HepG2 (cell line): ENCODE data around the gene LINGO3. TPM values are rescaled to one million over a fixed set of nuclear protein-coding genes. Genes with fewer than 3 reads are reported as not detected.

Experiments
- ATAC-seq: fragments of 200-7000 bp; cut with Tn5 transposase; 3 replicates; pipeline ENCODE4 v1.9.1; 2020; ENCODE audit warnings: mild to moderate bottlenecking, moderate library complexity
- BruUV-seq: library from RNA; stranded (reverse); fragments of 400-500 nt; replicated peaks from 2 replicates; lab custom pipeline; 2021; lab: Mats Ljungman, UMichigan
- CTCF ChIA-PET: fragments of 300-600 bp; formaldehyde crosslinking; extraction: SDS; loops from one replicate; lab custom pipeline; 2021; ENCODE audit warnings: low total read pairs, inconsistent platforms, low intra/inter-chr PET ratio; lab: Yijun Ruan, JAX
- POLR2A ChIA-PET: fragments of 350-600 bp; sonication (Branson Sonifier 250); formaldehyde crosslinking; loops from one replicate; lab custom pipeline; 2020; ENCODE audit warnings: antibody characterized with exemption, inconsistent platforms; lab: Yijun Ruan, JAX
- DNase-seq: peaks from one replicate; pipeline ENCODE4 v3.0.0-alpha.2; 2015; ENCODE audit warnings: low spot score
- FAIRE-seq: peaks from 3 replicates; lab custom pipeline; 2011; peaks lifted over from hg19 to GRCh38; lab: Jason Lieb, UNC
- H2AFZ ChIP-seq: one replicate; pipeline ENCODE4 v1.6.1; 2011; ENCODE audit warnings: low read length, inconsistent platforms
- H3K27ac ChIP-seq: fragments of 300-600 bp; 3 replicates; pipeline ENCODE4 v1.8.0; 2011; ENCODE audit warnings: mixed run types, mild to moderate bottlenecking, mixed read lengths, low read length, inconsistent platforms; ENCODE audit not compliant: insufficient read depth; ENCODE audit errors: extremely low read length
- H3K27me3 ChIP-seq, 2 experiments: fragments of 200-600 bp in 1 of 2; 2 replicates in 1 of 2; 3 replicates in 1 of 2; pipeline versions ENCODE4 v1.6.0 to v1.8.0; 2011; ENCODE audit warnings: low read length in 2 of 2, mild to moderate bottlenecking in 2 of 2, moderate library complexity in 2 of 2, inconsistent platforms in 1 of 2; ENCODE audit not compliant: insufficient read depth in 2 of 2, control insufficient read depth in 1 of 2
- H3K36me3 ChIP-seq, 2 experiments: fragments of 200-600 bp in 1 of 2; replicated peaks in 1 of 2; 2 replicates in 1 of 2; 3 replicates in 1 of 2; pipeline versions ENCODE4 v1.5.1 to v1.8.0; 2011; ENCODE audit warnings: low read length in 2 of 2, inconsistent platforms in 1 of 2; ENCODE audit not compliant: insufficient read depth in 2 of 2, control insufficient read depth in 1 of 2
- H3K4me1 ChIP-seq: 2 replicates; pipeline ENCODE4 v1.5.1; 2012; ENCODE audit warnings: low read length, inconsistent platforms; ENCODE audit not compliant: insufficient read depth
- H3K4me2 ChIP-seq: 2 replicates; pipeline ENCODE4 v1.6.0; 2011; ENCODE audit warnings: low read depth, low read length, inconsistent platforms
- H3K4me3 ChIP-seq, 3 experiments: fragments of 200-600 bp in 1 of 3; sonication (generic), shearing (Covaris generic) in 1 of 3; replicated peaks in 1 of 3; 2 replicates each; pipeline ENCODE4 v1.5.1; 2011 to 2016; ENCODE audit warnings: low read length in 3 of 3, inconsistent platforms in 2 of 3, low read depth in 2 of 3, mild to moderate bottlenecking in 2 of 3, control low read depth in 1 of 3, mixed read lengths in 1 of 3; ENCODE audit not compliant: insufficient read depth in 1 of 3
- H3K79me2 ChIP-seq: one replicate; pipeline ENCODE4 v1.6.1; 2011; ENCODE audit warnings: low read length, inconsistent platforms; ENCODE audit not compliant: insufficient read depth
- H3K9ac ChIP-seq: 2 replicates; pipeline ENCODE4 v1.6.0; 2011; ENCODE audit warnings: mild to moderate bottlenecking, low read depth, low read length, inconsistent platforms; ENCODE audit not compliant: insufficient read depth
- H3K9me3 ChIP-seq: 2 replicates; pipeline ENCODE4 v1.5.1; 2012; ENCODE audit warnings: mild to moderate bottlenecking, low read length
- H4K20me1 ChIP-seq: 2 replicates; pipeline ENCODE4 v1.6.0; 2011; ENCODE audit warnings: inconsistent platforms, mild to moderate bottlenecking, low read length, moderate library complexity; ENCODE audit not compliant: insufficient read depth
- ZFAT ChIP-seq: sonication (generic); formaldehyde crosslinking; conservative IDR thresholded peaks from 2 replicates; pipeline ENCODE4 v1.8.1; 2023; ENCODE audit warnings: missing genetic modification reagents, inconsistent platforms
- whole genome bisulfite sequencing: methylation state at CpG from one replicate; pipeline ENCODE4 v1.1.6; 2017; ENCODE audit warnings: low lambda C conversion rate; 5-methylcytosine and 5-hydroxymethylcytosine counted together
- in situ Hi-C: cut with HindIII; loops from 2 replicates; pipeline ENCODE4 v1.10.0; 2017; ENCODE audit warnings: low pct_unique_long_range_greater_than_20kb; ENCODE audit not compliant: extremely low pct_ligation_motif_present
- intact Hi-C: fragments of 100-400 bp; cut with micrococcal nuclease; formaldehyde crosslinking; loops from one replicate; pipeline ENCODE4 v1.10.0; 2022; ENCODE audit not compliant: unreplicated experiment
- polyA plus RNA-seq, 8 experiments: library from polyadenylated mRNA; depleted of rRNA in 3 of 8; stranded (reverse) in 7 of 8; unstranded in 1 of 8; fragments of >200 nt; fragmentation: Illumina TruSeq in 4 of 8; extraction: Trizol in 4 of 8; gene quantifications; 2 replicates each; pipeline versions ENCODE4 v1.2.1 to v1.2.3, GENCODE V29; 2011 to 2016; ENCODE audit warnings: low read depth in 4 of 8, missing spikeins in 1 of 8, mixed read lengths in 1 of 8; ENCODE audit not compliant: insufficient read depth in 1 of 8
- total RNA-seq, 5 experiments: library from RNA; depleted of rRNA; stranded (reverse); fragments of >200 nt; fragmentation: Illumina TruSeq; extraction: Trizol; gene quantifications; 2 replicates each; pipeline ENCODE4 v1.2.3, GENCODE V29; 2016; ENCODE audit warnings: low read depth in 1 of 5
- TF ChIP-seq, protein P1 (sequence below): sonication (generic); formaldehyde crosslinking; IDR thresholded peaks from one replicate; pipeline ENCODE4 v1.5.1; 2020; ENCODE audit warnings: mild to moderate bottlenecking, missing genetic modification reagents; ENCODE audit errors: not compliant biosample characterization
- TF ChIP-seq, protein P2 (sequence below): sonication (generic); formaldehyde crosslinking; IDR thresholded peaks from 2 replicates; pipeline ENCODE4 v1.4.0; 2020; ENCODE audit warnings: missing genetic modification reagents

The LINGO3 gene
- total and polyA plus RNA-seq, 2 of the 13 experiments (the other 11 are each of a cell fraction or from before 2014, with no cell fraction given): not detected

DNA sequence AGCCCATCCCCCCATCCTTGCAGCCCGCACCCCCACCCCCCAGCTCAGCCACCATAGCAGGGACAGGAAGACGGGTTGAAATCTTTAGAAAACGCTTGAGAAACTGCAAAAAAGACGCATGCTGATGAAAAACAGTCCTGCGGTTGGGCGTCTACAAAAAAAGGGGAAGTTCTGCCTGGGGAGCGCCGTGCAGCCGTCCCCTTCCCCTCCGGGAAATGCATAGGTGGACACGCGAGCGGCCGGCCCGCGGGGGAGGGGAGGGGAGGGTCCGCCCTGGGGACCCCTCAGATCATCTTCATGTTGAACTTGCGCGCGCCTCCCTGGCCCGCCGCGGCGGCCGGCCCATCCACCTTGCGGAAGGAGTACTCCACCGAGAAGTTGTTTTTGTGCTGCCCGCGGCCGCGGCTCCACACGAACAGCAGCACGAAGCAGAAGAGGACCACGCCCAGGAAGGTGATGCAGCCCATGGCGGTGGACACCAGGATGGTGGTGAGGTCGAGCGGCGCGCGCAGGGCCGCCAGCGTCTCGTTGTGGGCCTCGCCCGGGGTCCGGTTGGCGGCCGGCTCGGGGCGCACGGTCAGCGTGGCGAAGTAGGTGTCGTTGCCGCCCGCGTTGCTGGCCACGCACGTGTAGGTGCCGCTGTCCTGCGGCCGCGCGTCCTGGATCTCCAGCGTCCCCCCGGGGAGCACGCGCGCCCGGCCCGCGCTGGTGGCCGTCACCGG lies 18.1 kb downstream of the LINGO3 start:
- peaks cover 32 to 91% of the 10 kb centered on the region in 2 experiments for H3K27me3 ChIP-seq
- TF ChIP-seq, protein P1, sequence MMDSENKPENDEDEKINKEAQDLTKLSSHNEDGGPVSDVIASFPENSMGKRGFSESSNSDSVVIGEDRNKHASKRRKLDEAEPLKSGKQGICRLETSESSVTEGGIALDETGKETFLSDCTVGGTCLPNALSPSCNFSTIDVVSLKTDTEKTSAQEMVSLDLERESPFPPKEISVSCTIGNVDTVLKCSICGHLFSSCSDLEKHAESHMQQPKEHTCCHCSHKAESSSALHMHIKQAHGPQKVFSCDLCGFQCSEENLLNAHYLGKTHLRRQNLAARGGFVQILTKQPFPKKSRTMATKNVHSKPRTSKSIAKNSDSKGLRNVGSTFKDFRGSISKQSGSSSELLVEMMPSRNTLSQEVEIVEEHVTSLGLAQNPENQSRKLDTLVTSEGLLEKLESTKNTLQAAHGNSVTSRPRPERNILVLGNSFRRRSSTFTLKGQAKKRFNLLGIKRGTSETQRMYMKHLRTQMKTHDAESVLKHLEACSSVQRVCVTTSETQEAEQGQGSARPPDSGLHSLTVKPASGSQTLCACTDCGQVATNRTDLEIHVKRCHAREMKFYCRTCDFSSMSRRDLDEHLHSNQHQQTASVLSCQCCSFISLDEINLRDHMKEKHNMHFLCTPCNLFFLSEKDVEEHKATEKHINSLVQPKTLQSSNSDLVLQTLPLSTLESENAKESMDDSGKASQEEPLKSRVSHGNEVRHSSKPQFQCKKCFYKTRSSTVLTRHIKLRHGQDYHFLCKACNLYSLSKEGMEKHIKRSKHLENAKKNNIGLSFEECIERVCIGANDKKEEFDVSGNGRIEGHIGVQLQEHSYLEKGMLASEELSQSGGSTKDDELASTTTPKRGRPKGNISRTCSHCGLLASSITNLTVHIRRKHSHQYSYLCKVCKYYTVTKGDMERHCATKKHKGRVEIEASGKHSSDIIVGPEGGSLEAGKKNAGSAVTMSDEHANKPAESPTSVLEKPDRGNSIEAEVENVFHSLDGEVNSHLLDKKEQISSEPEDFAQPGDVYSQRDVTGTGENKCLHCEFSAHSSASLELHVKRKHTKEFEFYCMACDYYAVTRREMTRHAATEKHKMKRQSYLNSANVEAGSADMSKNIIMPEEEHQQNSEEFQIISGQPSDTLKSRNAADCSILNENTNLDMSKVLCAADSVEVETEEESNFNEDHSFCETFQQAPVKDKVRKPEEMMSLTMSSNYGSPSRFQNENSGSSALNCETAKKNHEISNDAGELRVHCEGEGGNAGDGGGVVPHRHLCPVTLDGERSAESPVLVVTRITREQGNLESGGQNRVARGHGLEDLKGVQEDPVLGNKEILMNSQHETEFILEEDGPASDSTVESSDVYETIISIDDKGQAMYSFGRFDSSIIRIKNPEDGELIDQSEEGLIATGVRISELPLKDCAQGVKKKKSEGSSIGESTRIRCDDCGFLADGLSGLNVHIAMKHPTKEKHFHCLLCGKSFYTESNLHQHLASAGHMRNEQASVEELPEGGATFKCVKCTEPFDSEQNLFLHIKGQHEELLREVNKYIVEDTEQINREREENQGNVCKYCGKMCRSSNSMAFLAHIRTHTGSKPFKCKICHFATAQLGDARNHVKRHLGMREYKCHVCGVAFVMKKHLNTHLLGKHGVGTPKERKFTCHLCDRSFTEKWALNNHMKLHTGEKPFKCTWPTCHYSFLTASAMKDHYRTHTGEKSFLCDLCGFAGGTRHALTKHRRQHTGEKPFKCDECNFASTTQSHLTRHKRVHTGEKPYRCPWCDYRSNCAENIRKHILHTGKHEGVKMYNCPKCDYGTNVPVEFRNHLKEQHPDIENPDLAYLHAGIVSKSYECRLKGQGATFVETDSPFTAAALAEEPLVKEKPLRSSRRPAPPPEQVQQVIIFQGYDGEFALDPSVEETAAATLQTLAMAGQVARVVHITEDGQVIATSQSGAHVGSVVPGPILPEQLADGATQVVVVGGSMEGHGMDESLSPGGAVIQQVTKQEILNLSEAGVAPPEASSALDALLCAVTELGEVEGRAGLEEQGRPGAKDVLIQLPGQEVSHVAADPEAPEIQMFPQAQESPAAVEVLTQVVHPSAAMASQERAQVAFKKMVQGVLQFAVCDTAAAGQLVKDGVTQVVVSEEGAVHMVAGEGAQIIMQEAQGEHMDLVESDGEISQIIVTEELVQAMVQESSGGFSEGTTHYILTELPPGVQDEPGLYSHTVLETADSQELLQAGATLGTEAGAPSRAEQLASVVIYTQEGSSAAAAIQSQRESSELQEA (CRISPR knock-in tag): no peak
- TF ChIP-seq ZFAT (CRISPR knock-in tag): no peak
- TF ChIP-seq, protein P2, sequence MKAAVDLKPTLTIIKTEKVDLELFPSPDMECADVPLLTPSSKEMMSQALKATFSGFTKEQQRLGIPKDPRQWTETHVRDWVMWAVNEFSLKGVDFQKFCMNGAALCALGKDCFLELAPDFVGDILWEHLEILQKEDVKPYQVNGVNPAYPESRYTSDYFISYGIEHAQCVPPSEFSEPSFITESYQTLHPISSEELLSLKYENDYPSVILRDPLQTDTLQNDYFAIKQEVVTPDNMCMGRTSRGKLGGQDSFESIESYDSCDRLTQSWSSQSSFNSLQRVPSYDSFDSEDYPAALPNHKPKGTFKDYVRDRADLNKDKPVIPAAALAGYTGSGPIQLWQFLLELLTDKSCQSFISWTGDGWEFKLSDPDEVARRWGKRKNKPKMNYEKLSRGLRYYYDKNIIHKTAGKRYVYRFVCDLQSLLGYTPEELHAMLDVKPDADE (CRISPR knock-in tag): no peak
- WGBS: 22% methylated on average over 10 of the region's 74 CpGs
- DNase-seq (no peak), ATAC-seq (no peak), FAIRE-seq (no peak)
- no peak overlapping the region for H3K9ac ChIP-seq
- no peaks in the 10 kb centered on the region for H3K36me3 ChIP-seq
- H2AFZ ChIP-seq: no peak overlapping the region
- no peak overlapping the region for H3K4me2 ChIP-seq
- BruUV-seq: no TSS peak
- no peak overlapping the region for H3K27ac ChIP-seq
- peaks cover 46% of the 10 kb centered on the region for H3K4me1 ChIP-seq
- CTCF ChIA-PET: no interaction called here
- no peaks in the 10 kb centered on the region; the same call in 1 of the 2 replicates for H4K20me1 ChIP-seq
- H3K79me2 ChIP-seq: no peaks in the 10 kb centered on the region
- H3K4me3 ChIP-seq: no peak overlapping the region; a peak in 1 of 6 replicates
- in situ Hi-C loops: no loop called here
- intact Hi-C loops: no loop called here
- H3K9me3 ChIP-seq: no peaks in the 10 kb centered on the region
- POLR2A ChIA-PET: no interaction called here
